ENCODE data around the gene NUP93.

NUP93 gene

DNA sequence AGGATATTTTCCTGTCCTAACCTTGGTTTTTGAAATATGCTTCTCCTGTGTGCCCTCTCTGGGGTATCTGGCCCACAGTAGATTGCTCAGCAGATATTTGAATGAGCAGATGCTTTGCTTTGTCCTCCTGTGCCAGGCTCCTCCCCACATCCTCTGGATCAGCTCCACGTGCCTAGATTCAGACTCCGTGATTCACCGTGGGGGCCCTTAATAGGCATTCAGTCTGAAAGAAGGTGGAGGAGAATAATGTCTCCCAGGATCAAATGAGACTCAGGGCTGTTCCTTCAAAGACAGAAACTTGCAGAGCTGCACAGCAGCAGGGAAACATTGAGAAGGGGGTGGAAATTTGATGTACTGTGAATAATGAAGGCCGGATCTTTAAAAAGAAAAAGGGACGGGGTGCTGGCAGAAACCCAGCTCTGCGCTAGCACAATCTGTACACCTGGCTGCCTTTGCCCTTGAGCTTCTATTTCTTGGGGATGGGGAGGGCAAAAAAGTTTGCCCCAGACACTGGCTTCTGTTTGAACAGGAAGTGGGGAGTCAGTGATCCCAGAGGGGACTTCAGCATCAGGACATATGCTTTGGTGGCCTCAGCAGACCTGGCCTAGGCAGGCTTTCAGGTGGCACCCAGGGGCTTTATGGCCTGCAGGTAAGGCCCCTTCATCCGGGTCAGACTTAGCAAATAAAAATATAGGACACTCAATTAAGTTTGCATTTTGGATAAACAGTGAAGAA is 119.2 kb downstream of the NUP93 start:
- peaks cover 25% of the 10 kb centered on the region for H3K4me1 ChIP-seq (ENCODE audit: insufficient read depth, poor library complexity, severe bottlenecking)
- TF ChIP-seq, protein P1, sequence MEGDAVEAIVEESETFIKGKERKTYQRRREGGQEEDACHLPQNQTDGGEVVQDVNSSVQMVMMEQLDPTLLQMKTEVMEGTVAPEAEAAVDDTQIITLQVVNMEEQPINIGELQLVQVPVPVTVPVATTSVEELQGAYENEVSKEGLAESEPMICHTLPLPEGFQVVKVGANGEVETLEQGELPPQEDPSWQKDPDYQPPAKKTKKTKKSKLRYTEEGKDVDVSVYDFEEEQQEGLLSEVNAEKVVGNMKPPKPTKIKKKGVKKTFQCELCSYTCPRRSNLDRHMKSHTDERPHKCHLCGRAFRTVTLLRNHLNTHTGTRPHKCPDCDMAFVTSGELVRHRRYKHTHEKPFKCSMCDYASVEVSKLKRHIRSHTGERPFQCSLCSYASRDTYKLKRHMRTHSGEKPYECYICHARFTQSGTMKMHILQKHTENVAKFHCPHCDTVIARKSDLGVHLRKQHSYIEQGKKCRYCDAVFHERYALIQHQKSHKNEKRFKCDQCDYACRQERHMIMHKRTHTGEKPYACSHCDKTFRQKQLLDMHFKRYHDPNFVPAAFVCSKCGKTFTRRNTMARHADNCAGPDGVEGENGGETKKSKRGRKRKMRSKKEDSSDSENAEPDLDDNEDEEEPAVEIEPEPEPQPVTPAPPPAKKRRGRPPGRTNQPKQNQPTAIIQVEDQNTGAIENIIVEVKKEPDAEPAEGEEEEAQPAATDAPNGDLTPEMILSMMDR (IDR thresholded peaks at IDR 0.05; ENCODE audit: poor library complexity, severe bottlenecking) = no peak
- H3K36me3 ChIP-seq (ENCODE audit: low read depth) = peaks cover 8% of the 10 kb centered on the region; the same call in 1 of the 2 replicates
- H3K27me3 ChIP-seq (ENCODE audit: insufficient read depth, poor library complexity, severe bottlenecking) = no peaks in the 10 kb centered on the region
- no peaks in the 10 kb centered on the region for H3K9me3 ChIP-seq (ENCODE audit: severe bottlenecking)
- DNase-seq (ENCODE audit: low spot score) (no peak), ATAC-seq (ENCODE audit: low read depth) (peak; percentile 69)
- H3K27ac ChIP-seq (ENCODE audit: poor library complexity, severe bottlenecking) = peak overlapping the region; percentile 54
- H3K4me3 ChIP-seq (ENCODE audit: severe bottlenecking) = no peak overlapping the region

DNA sequence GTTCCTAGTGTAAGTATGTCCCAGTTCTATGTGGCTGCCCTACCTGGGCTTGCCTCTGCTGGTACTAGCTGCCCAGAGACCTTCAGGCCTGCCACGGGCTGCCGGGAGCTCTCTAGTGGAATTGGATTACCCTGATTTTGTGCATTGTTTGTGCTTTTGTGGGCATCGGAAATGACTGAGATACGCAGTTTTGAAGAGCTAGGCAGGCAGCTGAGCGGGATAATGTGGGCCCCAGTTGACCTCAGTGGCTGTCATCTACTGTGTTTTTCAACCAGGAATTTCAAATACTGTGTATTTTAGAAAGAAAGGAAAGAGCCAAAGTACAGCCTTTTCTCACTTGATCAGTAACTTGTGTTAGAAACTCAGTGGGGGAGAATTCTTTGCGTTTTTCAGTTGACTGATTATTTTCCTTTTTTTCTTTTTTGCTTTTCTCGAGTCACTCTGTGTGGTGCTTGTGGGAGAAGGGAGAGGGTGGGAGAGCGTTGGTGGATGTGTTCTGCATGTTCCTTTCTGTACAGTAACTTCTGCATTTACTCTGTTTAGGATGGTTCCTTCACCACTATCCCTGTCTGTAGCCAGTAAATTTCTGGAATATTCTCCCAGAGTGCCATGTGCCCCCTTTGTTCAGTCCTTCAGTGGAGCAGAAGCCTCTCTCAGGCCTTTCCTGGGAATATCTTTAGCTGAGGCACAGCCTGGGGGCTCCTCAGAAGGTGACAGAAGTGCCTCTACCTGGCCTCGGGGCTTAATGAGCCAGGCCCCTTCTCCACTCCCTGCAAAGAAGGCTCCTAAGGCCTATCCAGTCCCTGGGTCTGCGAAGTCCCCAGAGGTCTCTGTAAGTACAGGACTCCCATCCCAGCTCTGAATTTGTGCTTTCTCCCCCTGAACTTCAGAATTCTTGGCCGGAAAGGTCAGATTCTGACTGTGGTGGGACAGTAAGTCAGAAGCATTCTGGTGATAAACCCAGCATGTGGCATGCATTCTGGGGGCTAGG is 120.1 kb downstream of the NUP93 start:
- ATAC-seq (ENCODE audit: low read depth) = no peak
- DNase-seq (ENCODE audit: low spot score) = no peak
- Histone ChIP-seq H3K36me3 (ENCODE audit: low read depth) (peaks cover under 1% of the 10 kb centered on the region; the same call in 1 of the 2 replicates), H3K27ac (ENCODE audit: poor library complexity, severe bottlenecking) (peak overlapping the region; percentile 54), H3K27me3 (ENCODE audit: insufficient read depth, poor library complexity, severe bottlenecking) (no peaks in the 10 kb centered on the region), H3K9me3 (ENCODE audit: severe bottlenecking) (no peaks in the 10 kb centered on the region), H3K4me3 (ENCODE audit: severe bottlenecking) (no peak overlapping the region), H3K4me1 (ENCODE audit: insufficient read depth, poor library complexity, severe bottlenecking) (peaks cover 25% of the 10 kb centered on the region)
- TF ChIP-seq, protein P1 (IDR thresholded peaks at IDR 0.05; ENCODE audit: poor library complexity, severe bottlenecking) = no peak

DNA sequence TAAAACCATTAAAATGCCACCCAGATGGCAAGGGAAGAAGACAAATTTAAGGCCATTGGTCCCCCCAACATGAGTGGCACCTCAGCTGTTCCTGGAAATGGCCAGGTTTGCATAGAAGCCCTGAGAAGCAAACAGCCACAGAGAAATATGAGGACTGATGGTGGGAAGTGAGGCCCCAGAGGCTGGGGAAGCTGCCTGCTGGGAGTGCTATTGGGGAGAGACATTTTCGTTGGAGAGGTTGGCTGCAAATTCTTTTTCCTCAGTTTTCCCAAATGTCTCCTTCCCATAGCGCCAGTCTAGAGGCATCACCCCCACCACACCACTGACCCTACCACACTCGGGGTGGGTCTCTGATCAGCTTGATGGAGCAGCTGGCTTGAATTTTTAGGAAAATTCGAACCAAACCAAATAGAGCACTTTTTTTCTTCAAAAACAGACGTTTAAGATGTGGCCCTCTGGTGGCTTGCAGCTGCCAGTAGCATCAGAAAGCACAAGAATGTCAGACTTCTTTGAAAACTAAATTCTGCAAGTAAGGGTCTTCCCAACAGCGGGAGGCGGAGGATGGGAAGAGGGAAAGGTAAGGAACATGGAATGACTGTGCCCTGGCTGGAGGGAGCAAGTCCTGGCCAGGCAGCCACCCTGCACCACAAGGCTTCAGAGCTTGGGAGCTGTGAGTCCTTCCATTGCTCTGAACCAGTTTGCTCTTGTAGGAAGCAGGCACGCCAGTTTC is 121.9 kb downstream of the NUP93 start:
- H3K27me3 ChIP-seq (ENCODE audit: insufficient read depth, poor library complexity, severe bottlenecking) = no peaks in the 10 kb centered on the region
- peak overlapping the region; percentile 54 for H3K27ac ChIP-seq (ENCODE audit: poor library complexity, severe bottlenecking)
- no peak for ATAC-seq (ENCODE audit: low read depth)
- H3K4me1 ChIP-seq (ENCODE audit: insufficient read depth, poor library complexity, severe bottlenecking) = peaks cover 25% of the 10 kb centered on the region
- TF ChIP-seq, protein P1 (IDR thresholded peaks at IDR 0.05; ENCODE audit: poor library complexity, severe bottlenecking) = peak; percentile 37
- H3K4me3 ChIP-seq (ENCODE audit: severe bottlenecking) = no peak overlapping the region
- no peaks in the 10 kb centered on the region for H3K36me3 ChIP-seq (ENCODE audit: low read depth)
- H3K9me3 ChIP-seq (ENCODE audit: severe bottlenecking) = no peaks in the 10 kb centered on the region
- no peak for DNase-seq (ENCODE audit: low spot score)

DNA sequence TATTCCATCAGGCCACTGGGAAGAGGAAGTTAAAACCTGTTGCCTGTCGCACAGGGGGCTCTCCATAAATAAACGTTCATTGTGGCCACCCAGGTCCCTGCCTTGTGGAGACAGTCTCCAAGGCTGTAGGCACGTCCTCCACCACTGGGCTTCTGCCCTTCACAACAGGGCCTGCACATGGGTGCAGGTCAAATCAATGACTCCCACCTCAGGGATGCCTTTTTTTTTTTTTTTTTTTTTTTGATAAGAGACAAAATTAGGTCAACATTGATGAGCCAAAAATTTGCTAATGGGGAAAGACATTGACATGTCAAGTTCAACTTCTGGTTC is 122.4 kb downstream of the NUP93 start:
- ATAC-seq (ENCODE audit: low read depth) (no peak), DNase-seq (ENCODE audit: low spot score) (no peak)
- Histone ChIP-seq H3K36me3 (ENCODE audit: low read depth) (no peaks in the 10 kb centered on the region), H3K27me3 (ENCODE audit: insufficient read depth, poor library complexity, severe bottlenecking) (no peaks in the 10 kb centered on the region), H3K9me3 (ENCODE audit: severe bottlenecking) (no peaks in the 10 kb centered on the region), H3K4me3 (ENCODE audit: severe bottlenecking) (no peak overlapping the region), H3K27ac (ENCODE audit: poor library complexity, severe bottlenecking) (no peak overlapping the region), H3K4me1 (ENCODE audit: insufficient read depth, poor library complexity, severe bottlenecking) (peaks cover 25% of the 10 kb centered on the region)
- TF ChIP-seq, protein P1 (IDR thresholded peaks at IDR 0.05; ENCODE audit: poor library complexity, severe bottlenecking) = no peak

All from RWPE2 (cell line).